BJ (cell line): ENCODE results near the gene ARHGAP25. TPM values are rescaled to one million over a fixed set of nuclear protein-coding genes. Genes with fewer than 3 reads are reported as not detected.

Source experiments
- CTCF ChIA-PET: fragments of 350-600 bp; formaldehyde crosslinking; extraction: SDS; loops from one replicate; lab custom pipeline; 2021; ENCODE audit warnings: antibody characterized with exemption, inconsistent platforms; lab: Yijun Ruan, JAX
- POLR2A ChIA-PET: fragments of 300-600 bp; sonication (Branson Sonifier 250); formaldehyde crosslinking; extraction: SDS; loops from one replicate; lab custom pipeline; 2021; ENCODE audit warnings: antibody characterized with exemption; lab: Charles Lee
- DNase-seq: peaks from one replicate; pipeline ENCODE4 v3.0.0-alpha.2; 2011; ENCODE audit warnings: low read depth
- H3K27me3 ChIP-seq: 2 replicates; pipeline ENCODE4 v1.6.0; 2011; ENCODE audit warnings: low read length; ENCODE audit not compliant: control insufficient read depth, insufficient read depth
- H3K36me3 ChIP-seq: 2 replicates; pipeline ENCODE4 v1.5.1; 2011; ENCODE audit warnings: low read length; ENCODE audit not compliant: control insufficient read depth, insufficient read depth
- H3K4me3 ChIP-seq: 2 replicates; pipeline ENCODE4 v1.5.1; 2011; ENCODE audit warnings: low read depth, mild to moderate bottlenecking, control low read depth, low read length
- polyA plus RNA-seq: library from polyadenylated mRNA; depleted of rRNA; stranded (reverse); fragments of >200 nt; gene quantifications from 2 replicates; pipeline ENCODE4 v1.2.3, GENCODE V29; 2011
- TF ChIP-seq, protein P1 (sequence below): IDR thresholded peaks from 2 replicates; pipeline ENCODE4 v1.5.1; 2011; ENCODE audit warnings: low read depth, mild to moderate bottlenecking, control low read depth, inconsistent platforms, low read length, moderate library complexity; ENCODE audit not compliant: insufficient read depth

ARHGAP25 gene
- polyA plus RNA-seq, 1 experiment, result not detected

DNA sequence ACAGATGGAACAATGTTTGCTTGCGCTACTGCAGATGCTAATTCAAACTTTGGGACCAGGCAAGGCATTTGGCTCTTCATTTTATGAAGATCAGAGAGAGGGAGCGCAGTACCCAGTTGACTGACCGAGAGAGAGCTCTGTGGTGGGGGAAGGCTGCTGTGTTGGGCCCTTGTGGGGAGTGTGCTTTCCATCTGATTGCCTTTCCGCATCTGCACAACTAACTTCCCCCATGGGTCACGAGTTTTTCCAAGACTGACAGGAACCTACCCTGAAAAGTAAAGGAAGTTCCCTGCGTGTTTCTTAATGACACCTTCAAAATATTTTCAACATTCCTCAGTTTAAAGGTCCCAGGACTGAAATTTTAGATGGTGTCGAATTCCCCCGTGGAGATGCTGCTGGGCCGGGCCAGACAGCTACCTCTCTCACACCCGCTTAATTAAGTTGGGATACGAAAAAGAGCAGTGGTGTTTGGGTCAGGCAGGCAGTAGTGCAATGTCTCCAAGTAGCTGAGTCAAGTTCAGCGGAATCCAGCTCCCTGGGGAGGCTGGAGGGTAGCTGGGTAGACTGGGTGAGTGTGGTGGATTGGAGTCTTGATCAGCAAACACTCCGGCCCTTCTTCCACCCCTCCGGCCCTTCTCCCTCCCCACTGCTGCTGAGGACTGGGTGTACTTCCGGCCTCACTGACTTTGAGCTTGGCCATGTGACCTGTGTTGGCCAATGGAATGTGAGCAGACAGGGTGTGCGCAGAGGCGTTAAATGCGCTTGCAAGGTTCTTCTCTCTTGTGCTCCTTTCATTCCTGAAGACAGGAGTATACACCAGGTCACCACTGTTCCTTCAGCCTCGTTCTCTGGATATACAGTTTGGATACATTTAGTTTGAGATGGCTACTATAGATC lies 2.3 kb upstream of the ARHGAP25 start:
- no peak for DNase-seq
- H3K27me3 ChIP-seq, result peaks cover 5% of the 10 kb centered on the region
- no peak overlapping the region for H3K4me3 ChIP-seq
- TF ChIP-seq, protein P1, sequence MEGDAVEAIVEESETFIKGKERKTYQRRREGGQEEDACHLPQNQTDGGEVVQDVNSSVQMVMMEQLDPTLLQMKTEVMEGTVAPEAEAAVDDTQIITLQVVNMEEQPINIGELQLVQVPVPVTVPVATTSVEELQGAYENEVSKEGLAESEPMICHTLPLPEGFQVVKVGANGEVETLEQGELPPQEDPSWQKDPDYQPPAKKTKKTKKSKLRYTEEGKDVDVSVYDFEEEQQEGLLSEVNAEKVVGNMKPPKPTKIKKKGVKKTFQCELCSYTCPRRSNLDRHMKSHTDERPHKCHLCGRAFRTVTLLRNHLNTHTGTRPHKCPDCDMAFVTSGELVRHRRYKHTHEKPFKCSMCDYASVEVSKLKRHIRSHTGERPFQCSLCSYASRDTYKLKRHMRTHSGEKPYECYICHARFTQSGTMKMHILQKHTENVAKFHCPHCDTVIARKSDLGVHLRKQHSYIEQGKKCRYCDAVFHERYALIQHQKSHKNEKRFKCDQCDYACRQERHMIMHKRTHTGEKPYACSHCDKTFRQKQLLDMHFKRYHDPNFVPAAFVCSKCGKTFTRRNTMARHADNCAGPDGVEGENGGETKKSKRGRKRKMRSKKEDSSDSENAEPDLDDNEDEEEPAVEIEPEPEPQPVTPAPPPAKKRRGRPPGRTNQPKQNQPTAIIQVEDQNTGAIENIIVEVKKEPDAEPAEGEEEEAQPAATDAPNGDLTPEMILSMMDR, result no peak
- CTCF ChIA-PET, result interaction anchor here (0.7 to 3.0 kb wide), 4 partner anchors 20 to 23 kb away, joined by 3 to 16 read pairs (median 3); no protein-coding TSS in a partner anchor
- no peaks in the 10 kb centered on the region for H3K36me3 ChIP-seq
- POLR2A ChIA-PET, result no interaction called here

DNA sequence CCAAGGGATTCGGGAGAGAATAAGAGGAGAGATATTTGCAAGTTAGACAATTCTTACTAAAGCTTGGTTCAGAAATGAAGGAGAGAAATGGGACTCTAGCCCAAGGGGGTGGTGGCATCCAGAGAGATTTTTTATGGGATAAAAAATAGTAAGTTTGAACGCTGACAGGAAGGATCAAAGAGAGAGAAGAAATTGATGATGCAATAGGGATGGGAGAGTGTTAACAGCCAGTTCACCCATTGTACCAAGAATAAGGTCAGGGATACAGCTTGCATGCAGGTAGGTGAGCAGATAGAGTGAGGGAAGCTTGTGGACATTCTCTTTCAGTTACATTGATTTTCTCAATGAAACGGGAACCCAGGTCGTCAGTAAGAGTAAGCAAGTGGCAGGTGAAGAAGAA lies 1.2 kb upstream of the ARHGAP25 start:
- Histone ChIP-seq H3K4me3 (no peak overlapping the region), H3K27me3 (peaks cover 5% of the 10 kb centered on the region), H3K36me3 (no peaks in the 10 kb centered on the region)
- TF ChIP-seq, protein P1, result no peak
- DNase-seq, result no peak
- ChIA-PET CTCF (interaction anchor here (1.1 to 3.0 kb wide), 7 partner anchors 10 to 192 kb away, joined by 3 to 16 read pairs (median 4); no protein-coding TSS in a partner anchor), POLR2A (no interaction called here)

- ChIA-PET CTCF (interaction anchor here (0.9 to 3.0 kb wide), 8 partner anchors 10 to 191 kb away, joined by 3 to 16 read pairs (median 4); no protein-coding TSS in a partner anchor), POLR2A (no interaction called here)
- no peaks in the 10 kb centered on the region for H3K36me3 ChIP-seq
- H3K4me3 ChIP-seq, result no peak overlapping the region
- TF ChIP-seq, protein P1, result no peak
- DNase-seq, result no peak
- peaks cover 5% of the 10 kb centered on the region for H3K27me3 ChIP-seq
Observed at GRCh38 chr2:68734176-68734575, 435 bp upstream of the ARHGAP25 start.

GRCh38 chr2:68736086-68736485 lies 1.5 kb downstream of the ARHGAP25 start:
- no peak for DNase-seq
- H3K4me3 ChIP-seq, result no peak overlapping the region
- POLR2A ChIA-PET, result no interaction called here
- no peaks in the 10 kb centered on the region for H3K36me3 ChIP-seq
- CTCF ChIA-PET, result no interaction called here
- TF ChIP-seq, protein P1, result no peak
- H3K27me3 ChIP-seq, result peaks cover 5% of the 10 kb centered on the region

GRCh38 chr2:68737711-68738110 lies 3.1 kb downstream of the ARHGAP25 start:
- DNase-seq, result no peak
- TF ChIP-seq, protein P1, result no peak
- no peaks in the 10 kb centered on the region for H3K36me3 ChIP-seq
- H3K4me3 ChIP-seq, result no peak overlapping the region
- CTCF ChIA-PET, result interaction anchor here (0.6 to 1.3 kb wide), 5 partner anchors 14 to 21 kb away, joined by 3 to 7 read pairs (median 3); no protein-coding TSS in a partner anchor
- POLR2A ChIA-PET, result no interaction called here
- H3K27me3 ChIP-seq, result peaks cover 5% of the 10 kb centered on the region
